ENCODE measurements around the gene PPP1CA.

The PPP1CA gene

GRCh38 chr11:67366961-67367760, 34.5 kb downstream of the PPP1CA start:
- DNase-seq = no peak

- no peak for DNase-seq
These were observed 35.1 kb downstream of the PPP1CA start for GRCh38 chr11:67366546-67366945.

- no peak for DNase-seq
These were observed 35.8 kb downstream of the PPP1CA start for GRCh38 chr11:67365736-67366444.

- no peak for DNase-seq
These were observed 36.6 kb downstream of the PPP1CA start for GRCh38 chr11:67364783-67365722.

GRCh38 chr11:67364169-67364568, 37.5 kb downstream of the PPP1CA start:
- no peak for DNase-seq

GRCh38 chr11:67357831-67358670, 43.6 kb downstream of the PPP1CA start:
- no peak for DNase-seq

- DNase-seq = peak; percentile 87
These were observed 44.6 kb downstream of the PPP1CA start for GRCh38 chr11:67356864-67357561.

GRCh38 chr11:67356387-67356863, 45.2 kb downstream of the PPP1CA start:
- no peak for DNase-seq

GRCh38 chr11:67355794-67356386, 45.8 kb downstream of the PPP1CA start:
- DNase-seq = no peak

- DNase-seq = no peak
These were observed 46.5 kb downstream of the PPP1CA start for GRCh38 chr11:67355023-67355793.

- no peak for DNase-seq
These were observed 47.3 kb downstream of the PPP1CA start for GRCh38 chr11:67354075-67355022.

GRCh38 chr11:67353317-67354074, 48.2 kb downstream of the PPP1CA start, which contains the start of gene POLD4:
Gene POLD4 (minus strand): TSS chr11:67353546. CDS start chr11:67353399, 147 bp downstream.
- peak; percentile 99 for DNase-seq

GRCh38 chr11:67352546-67353316, 48.9 kb downstream of the PPP1CA start:
- DNase-seq = no peak

GRCh38 chr11:67351275-67352005, 50.2 kb downstream of the PPP1CA start:
- DNase-seq = peak; percentile 87

- DNase-seq = no peak
These were observed 51.7 kb downstream of the PPP1CA start for GRCh38 chr11:67349928-67350465.

GRCh38 chr11:67349457-67349856, 52.2 kb downstream of the PPP1CA start:
- DNase-seq = no peak

Data from activated effector memory CD4-positive, alpha-beta T cell treated with anti-CD3 and anti-CD28 coated beads, Interleukin-2, amount 50 U/mL, for 16 hours (primary cell).